ENCODE measurements around the gene GJA9. TPM values are rescaled to one million over a fixed set of nuclear protein-coding genes. Genes with fewer than 3 reads are reported as not detected.
"Not testable (repeated sequence)": the region's sequence is repeated elsewhere in the genome, so short reads cannot be mapped to it uniquely, and the experiment has no call there.

The GJA9 gene
- 1.7 TPM for total RNA-seq (ENCODE audit: insufficient read depth, low replicate concordance)

DNA sequence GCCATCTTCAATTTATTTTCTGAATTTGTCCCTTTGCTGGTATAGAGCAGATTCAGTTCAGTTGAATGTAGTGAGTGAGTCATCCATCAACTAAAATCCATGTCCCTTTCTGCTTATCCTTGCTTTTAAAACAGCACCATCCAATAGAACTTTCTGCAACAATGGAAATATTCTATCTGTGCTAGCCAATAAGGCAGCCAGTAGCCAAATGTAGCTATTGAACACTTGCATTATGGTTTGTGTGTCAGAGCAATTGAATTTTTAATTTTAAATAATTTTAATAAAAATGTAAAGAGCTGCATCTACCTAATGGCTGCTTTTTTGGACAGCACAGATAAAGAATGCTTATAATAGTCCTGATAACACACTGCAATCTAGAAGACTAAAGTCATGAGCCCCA, at the start of gene GJA9:
Gene GJA9 (minus strand): TSS at position 101 of the 400 bp plus-strand sequence. CDS start 5,489 bp downstream, outside the sequence.
- no peak for DNase-seq (ENCODE audit: low spot score)

DNA sequence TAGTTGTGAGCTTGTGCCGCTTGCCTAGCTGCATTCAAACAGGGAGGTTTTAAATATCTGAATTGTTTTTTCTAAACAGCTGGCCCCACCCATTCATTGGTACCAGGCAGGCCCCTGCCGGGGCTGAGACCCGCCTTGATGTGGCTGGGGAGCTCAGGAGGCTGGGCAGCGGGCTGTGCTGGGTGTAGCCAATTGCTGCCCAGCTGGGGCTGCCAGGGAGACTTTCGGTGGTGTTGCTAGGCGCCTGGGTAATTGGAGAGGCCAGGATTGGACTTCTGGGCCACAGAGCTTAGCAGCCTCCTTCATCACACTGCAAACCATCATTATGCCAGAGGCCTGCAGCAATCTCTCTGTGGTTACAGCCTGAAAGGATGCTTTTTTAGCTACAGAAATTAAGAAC, 48.1 kb upstream of the GJA9 start:
- no peak for DNase-seq (ENCODE audit: low spot score)

DNA sequence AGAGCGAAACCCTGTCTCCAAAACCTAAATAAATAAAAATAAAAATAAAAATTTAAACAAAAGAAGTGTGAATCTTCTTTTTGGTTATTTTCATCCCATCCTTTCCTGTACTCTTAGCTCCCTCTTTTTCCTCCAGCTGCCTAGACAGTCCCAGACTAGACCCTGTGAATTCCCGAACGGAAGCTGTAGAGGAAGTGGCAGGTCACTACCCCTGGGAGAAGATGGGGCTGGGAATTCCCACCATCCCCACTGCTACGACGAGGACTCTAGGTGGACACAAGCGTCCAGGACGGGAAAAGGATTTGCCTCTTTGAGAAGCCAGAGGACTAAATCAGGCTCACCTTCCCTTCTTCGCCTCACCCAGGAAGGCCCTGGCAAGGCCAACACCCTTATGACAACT, 47.7 kb upstream of the GJA9 start:
- DNase-seq (ENCODE audit: low spot score): no peak

DNA sequence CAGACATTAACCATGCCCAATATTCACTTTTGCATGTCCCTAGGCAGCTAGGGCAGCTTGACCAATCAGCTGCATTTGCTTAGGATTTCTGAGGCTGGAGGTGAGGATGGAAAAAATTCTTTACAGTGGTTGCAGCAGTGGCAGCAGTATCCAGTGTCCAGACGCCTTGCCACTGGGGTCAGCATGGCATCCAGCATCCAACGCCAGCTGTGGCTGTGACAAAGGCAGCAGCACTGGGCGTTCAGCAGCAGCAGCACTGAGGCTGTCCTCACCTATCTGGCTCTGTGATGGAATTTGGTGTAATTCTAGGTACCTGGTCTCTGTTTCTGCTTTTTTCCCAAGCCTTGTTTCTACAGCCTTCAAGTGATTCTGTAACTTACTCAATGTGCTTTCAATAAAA, 44.7 kb upstream of the GJA9 start:
- DNase-seq (ENCODE audit: low spot score): no peak

DNA sequence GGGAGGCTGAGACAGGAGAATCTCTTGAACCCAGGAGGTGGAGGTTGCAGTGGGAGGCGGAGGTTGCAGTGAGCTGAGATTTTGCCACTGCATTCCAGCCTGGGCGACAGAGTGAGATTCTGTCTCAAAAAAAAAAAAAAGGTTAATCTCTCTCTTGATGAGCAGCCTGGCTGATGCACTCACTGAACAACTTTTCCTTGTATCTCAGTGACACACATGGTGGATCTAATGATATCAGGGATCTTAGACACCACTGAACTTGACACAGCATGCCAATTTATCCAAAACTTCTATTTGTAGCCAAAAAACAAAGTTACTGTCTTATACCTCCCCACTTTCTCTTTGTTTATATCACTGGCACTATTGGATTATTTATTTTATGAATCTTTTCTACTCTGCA, 44.0 kb upstream of the GJA9 start:
- no peak for DNase-seq (ENCODE audit: low spot score)

DNA sequence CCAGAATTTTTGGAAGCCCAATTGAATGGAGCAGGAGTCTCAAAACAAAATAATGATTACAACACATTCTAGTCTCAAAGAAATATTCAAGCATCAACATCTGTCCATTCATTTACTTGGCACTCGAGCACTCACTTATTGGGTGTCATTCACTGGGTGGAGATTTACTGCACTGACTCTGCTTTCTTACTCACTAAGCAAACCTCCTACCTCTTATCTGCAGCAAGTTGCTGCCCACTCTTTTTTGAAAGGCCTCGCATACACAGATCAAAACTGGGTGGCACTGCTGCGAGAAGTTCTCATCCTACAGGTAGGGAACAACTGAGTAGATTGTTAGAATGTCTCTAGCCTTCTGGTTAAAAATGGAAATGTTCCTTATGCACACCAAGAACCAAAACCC, 42.2 kb upstream of the GJA9 start:
- no peak for DNase-seq (ENCODE audit: low spot score)

DNA sequence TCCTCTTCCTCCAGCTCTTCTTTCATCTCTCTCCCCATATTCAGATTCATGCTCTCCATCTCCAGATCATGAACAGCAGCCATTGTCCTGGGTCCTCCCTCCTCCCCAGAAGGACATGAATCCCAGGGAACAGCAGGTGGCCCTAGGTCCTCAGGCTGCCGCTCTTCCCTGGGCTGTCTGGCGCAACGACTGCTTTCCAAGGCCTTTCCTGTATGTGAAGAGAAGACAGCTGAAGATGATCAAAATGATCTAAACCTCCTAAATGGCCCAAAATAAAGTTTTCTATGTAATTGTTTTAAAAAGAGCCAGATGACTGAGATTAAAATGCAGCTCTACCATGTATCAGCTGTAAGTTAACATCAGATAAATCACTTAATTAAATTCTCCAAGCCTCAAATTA, 37.7 kb upstream of the GJA9 start:
- DNase-seq (ENCODE audit: low spot score): no peak

DNA sequence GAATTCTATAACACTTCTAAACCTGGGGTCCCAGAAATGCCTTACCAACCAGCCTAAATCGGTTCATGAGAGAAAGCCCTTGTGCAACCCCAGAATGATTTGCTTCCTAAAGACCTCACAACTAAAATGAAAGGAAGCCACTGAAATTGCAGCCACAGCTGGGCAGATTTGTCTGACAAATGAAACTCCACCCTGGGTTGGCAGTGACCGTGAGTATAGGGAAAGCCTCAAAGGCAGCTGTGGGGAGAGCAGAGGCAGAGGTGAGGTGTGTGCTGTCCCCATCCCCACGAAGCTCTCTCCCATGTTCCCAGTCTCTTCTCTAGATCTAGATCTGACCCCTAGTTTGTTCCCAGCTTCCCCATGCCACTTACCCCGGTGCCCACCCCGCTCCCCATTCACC, 37.2 kb upstream of the GJA9 start:
- DNase-seq (ENCODE audit: low spot score): no peak

DNA sequence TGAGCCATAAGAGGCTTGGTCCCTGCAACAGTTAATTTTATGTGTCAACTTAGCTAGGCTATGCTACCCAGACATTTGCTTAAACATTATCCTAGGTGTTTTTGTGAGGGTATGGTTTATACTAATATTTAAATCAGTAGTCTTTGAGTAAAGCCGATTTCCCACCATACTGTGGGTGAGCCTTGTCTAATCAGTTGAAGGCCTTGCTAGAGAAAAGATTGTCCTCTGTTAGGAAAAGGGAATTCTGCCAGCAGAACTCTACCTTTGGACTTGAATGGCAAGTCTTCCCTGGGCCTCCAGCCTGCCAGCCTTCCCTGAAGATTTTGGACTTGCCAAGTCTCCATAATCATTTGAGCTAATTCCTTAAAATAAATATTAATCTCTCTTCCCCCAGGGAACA, 36.4 kb upstream of the GJA9 start:
- DNase-seq (ENCODE audit: low spot score): no peak

DNA sequence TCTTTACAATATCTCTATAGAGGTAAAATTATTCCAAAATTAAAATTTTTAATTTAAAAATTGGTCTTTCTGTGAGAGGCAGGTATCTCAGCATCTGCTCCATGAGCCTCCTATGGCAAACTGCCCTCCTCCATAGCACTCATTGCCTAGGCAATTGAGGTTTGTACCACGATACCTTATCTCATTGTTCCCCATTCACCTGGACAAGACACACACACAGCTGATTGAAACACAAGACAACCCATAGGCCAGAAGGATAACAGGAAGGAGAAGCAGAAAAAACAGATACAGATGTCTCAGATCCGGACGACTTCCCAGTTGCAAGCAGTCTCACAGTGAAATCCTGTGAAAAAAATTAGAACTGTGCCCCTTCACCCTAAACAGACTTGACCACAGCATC, 36.0 kb upstream of the GJA9 start:
- no peak for DNase-seq (ENCODE audit: low spot score)

DNA sequence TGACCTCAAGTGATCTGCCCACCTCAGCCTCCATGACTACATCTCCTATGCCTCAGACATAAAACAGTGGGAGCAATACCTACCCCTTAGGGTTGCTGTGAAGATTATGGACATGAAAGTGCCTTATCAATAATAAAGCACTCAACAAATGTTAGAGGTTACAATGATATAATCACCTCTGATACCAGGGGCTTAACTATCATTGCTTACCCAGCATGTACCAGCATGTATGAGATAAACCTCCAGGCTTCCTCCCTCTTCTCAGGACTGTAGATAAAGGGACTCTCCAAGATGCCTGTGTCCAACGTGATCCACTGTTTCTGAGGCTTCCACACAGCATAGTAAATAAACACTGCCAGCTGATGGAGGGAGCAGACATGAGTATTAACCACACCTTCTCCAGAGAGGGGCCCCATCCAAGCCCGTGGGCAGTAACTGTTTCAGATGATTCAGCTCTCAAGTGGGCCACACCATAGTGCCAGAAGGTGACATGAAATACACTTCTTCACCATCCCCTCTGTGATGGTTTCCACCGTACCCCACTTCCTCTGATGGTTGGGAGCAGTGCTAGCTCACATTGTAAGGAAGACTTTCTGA, 34.1 kb upstream of the GJA9 start:
- no peak for DNase-seq (ENCODE audit: low spot score)

DNA sequence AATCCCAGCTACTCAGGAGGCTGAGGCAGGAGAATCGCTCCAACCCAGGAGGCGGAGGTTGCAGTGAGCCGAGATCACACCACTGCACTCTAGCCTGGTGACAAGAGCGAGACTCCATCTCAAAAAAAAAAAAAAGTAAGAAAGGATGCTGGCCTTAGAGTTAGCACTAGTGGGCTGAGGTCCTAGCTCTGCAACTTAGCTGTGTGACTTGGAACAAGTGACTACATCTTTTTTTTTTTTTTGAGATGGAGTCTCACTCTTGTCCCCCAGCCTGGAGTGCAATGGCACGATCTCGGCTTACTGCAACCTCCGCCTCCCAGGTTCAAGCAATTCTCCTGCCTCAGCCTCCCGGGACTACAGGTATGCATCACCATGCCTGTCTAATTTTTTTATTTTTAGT, 33.5 kb upstream of the GJA9 start:
- DNase-seq (ENCODE audit: low spot score): not testable (repeated sequence)

DNA sequence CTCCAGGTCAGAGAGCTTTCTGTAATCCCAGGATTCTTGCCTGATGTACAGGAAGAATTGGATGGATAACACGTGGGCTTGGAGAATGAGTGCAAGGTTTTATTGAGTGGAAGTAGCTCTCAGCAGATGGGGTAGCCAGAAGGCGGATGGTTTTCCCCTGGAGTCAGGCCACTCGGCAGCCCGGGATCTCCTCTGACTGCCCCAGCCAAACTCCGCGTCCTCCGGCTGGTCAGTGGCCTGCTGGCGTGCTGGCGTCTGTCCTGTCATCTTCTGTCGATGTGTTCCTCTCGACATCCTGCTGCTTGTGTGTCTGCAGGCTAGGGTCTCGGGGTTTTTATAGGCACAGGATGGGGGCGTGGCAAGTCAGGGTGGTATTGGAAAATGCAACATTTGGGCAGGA, 27.4 kb upstream of the GJA9 start:
- no peak for DNase-seq (ENCODE audit: low spot score)

DNA sequence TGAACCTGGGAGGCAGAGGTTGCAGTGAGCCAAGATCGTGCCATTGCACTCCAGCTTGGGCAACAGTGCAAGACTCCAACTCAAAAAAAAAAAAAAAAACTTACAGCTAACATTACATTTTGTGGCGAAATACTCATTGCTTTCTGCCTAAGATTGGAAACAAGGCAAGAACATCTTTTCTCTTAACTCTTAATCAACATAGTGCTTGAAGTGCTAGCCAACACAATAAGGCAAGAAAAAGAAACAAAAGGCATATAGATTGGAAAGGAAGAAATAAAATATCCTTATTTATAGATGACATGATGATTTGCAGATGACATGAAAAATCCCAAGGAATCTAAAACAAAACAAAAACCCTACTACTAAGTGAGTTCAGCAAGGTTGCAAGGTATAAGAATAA, 24.6 kb upstream of the GJA9 start:
- DNase-seq (ENCODE audit: low spot score): no peak

DNA sequence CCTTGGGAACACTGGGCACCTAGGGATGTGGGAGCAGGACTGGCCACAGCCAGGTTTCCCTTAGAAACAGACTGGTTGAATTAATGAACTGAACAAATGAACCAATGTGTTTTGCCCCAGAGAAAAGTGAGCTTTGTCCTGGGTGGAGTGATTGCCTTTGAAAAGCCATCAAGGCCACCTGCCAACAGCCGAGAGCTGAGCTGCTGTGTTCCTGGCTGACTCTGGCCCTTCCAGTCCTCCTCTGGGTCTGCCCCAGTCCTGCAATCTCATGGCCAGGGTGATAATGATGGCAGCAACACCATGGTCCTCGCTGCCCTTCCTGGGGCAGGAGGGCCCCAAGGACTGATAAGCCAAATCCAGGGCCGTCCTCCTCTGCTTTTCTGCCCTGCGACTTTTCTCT, 18.2 kb upstream of the GJA9 start:
- no peak for DNase-seq (ENCODE audit: low spot score)

DNA sequence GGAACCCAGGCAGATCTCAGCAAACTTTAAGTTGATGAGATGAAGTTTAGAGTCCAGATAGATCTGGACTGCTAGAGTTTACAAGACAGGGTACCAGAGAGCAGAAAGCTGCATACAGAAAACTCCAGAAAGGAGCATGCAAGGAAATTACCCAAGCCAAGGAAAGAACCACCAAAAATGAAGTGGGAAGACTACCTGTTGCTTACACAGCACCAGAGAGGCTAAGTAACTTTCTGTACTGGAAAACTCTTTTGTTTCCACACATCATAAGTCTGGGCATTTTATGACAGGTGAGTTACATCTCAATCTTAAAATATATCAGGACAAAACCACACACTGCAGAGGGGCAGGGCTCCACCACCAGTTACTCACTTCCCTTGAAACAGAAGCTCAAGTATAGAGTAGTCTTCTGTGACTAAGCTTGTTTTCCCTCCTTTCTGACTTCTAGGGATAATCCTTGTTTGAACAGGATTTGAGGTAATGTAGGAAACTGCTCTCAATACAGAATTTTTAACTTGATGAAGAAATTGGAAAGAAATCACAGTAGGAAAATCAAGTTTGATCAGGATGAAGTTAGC, 17.4 kb upstream of the GJA9 start:
- no peak for DNase-seq (ENCODE audit: low spot score)

DNA sequence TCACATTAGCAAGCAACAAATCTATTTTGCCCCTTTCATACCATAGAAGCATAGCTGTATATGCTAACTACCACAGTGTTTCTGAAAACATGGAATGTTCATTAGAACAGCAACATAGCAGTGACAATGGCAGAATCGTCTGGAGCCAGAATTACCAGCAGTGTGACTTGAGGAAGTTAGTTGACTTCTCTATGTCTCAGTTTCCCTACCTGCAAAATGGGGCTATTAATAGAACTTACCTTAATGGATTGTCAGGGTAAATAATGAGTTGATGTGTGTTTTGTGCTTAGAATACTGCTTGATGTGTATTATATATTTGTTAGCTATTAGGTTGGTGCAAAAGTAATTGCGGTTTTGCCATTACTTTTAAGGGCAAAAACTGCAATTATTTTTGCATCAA, 14.8 kb upstream of the GJA9 start:
- DNase-seq (ENCODE audit: low spot score): no peak

DNA sequence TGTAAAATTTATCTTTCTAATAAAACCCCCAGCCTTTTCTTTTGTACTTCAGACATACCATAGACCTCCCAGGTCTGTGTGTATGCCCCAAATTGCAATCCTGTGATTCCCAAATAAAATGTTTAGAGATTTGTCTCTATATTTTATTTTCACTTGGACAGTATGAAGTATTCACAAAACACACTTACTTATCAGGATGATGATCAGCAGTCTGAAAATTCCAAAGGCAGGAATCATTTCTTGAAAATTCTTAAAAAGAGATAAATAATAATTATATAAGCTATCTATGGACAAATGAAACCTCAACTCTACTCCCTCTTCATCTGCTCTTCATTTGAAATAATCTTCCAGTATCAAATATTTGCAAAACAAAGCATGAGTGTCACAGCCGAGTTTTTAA, 11.6 kb upstream of the GJA9 start:
- DNase-seq (ENCODE audit: low spot score): no peak

DNA sequence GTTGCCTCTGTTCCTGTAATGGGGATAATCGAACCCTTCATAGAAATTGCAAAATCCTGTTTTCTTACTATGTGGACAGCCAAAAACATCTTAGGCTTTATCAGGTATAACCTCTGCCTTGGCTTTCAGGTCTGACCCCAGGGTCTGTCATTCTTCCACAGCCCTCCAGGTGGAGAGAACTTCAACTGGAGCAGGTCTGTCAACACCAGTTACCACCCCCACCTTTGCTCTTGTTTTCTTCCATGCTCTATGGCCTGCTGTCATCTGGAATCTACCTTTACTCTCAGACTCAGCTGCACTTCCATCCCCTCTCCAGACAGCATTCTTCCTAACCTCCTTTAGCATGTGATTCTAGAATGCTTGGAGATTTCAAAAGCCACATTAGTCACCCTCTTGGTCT, 10.4 kb upstream of the GJA9 start:
- DNase-seq (ENCODE audit: low spot score): no peak

DNA sequence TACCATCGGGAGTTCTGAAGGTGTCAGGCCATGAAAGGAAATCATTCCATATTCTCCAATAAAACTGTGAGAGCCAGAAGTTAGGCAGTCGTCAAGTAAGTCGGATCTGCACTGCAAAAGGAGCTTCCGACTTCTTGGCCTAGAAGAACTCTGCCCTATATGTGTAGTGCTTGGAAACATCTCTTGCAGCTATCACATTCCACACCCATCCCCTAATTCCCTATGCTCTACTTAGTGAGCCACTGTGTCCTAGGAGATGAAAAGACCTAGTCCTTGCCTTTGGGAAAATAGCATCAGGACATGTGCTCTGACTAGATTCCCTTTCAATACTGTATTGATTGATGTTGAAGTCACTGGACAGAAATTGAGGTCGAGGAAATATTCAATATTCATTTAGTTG, 8.2 kb upstream of the GJA9 start:
- DNase-seq (ENCODE audit: low spot score): no peak

DNA sequence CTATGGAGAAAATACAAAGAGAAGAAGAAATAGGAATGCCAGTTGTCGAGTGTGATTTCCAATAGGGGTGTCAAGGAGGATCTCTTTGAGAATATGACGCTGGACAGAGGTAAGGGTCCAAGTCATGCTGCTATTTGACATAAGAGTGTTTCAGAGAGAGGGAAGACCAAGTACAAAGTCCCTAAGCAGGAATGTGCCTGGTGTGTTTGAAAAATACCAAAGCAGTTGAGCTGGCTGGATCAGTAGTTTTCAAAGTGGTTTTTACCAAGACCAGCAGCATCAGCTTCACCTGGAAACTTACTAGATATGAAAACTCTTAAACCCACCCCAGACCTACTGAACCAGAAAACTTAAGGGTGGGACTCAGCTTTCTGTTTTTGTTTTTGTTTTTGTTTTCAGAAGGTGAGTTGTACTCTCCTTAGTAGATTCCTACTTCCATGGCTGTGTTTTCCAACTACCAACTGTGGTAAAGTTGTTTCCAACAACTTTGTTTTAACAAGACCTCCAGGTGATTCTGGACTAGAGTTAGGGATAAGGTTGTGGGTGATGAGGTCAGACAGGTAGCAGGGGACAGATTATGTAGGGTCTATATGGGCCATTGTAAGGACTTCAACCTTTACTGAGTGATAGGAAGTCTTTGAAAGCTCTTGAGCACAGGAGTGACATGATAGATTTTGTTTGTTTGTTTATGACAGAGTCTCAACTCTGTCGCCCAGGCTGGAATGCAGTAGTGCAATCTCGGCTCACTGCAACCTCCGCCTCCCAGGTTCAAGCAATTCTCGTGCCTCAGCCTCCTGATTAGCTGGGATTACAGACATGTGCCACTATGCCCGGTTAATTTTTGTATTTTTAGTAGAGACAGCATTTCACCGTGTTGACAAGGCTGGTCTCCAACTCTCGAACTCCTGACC, 7.3 kb upstream of the GJA9 start:
- no peak for DNase-seq (ENCODE audit: low spot score)

DNA sequence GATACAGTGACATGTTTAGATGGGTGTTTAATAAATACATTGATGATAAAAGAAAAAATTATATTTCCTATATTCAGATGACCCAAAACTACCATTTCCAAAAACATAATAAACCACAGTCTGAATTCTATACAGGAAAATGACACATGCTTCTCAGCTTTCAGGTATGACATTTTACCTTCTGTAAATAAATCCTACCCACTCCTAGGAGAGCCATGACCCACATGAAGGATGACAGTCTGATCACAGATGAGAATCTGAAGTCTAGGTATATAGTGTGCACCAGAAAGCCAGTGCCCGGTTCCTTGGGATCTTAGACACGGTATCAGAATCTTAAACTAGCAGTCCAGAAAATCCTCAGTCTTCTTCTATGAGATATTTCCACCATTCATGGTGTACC, 3.7 kb upstream of the GJA9 start:
- DNase-seq (ENCODE audit: low spot score): no peak

DNA sequence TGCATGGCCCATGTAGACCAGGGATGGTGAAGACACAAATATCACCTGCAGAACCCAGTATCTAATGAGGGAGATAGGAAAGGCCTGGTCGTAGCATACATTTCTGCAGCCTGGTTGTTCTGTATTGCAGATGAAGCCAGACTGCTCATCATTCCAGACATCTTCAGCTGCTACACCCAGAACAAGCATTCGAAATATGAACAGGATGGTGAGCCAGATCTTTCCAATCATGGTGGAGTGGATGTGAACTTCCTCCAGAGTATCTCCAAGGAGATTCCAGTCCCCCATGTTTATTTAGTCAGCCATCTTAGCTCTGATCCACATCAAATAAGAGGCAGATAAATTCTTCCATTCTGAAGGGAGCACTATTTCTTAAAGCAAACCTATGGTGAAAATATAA, 5.6 kb downstream of the GJA9 start:
- DNase-seq (ENCODE audit: low spot score): no peak
